GM12878 (cell line): ENCODE data around the gene TMEM19. TPM values are rescaled to one million over a fixed set of nuclear protein-coding genes. Genes with fewer than 3 reads are reported as not detected.

ENCODE experiments used
- BACH1 ChIP-seq: fragments of 450-650 bp; IDR thresholded peaks from 2 replicates; pipeline ENCODE4 v1.6.1; 2017; ENCODE audit warnings: mild to moderate bottlenecking, borderline replicate concordance
- BMI1 ChIP-seq: fragments of 450-650 bp; IDR thresholded peaks from 2 replicates; pipeline ENCODE4 v1.6.1; 2016; ENCODE audit warnings: mild to moderate bottlenecking, moderate library complexity, borderline replicate concordance
- CBX5 ChIP-seq: sonication (generic); IDR thresholded peaks from 2 replicates; pipeline ENCODE4 v1.6.1; 2016; ENCODE audit warnings: low read depth, moderate library complexity, mild to moderate bottlenecking, inconsistent platforms
- CHD4 ChIP-seq: fragments of 200-600 bp; sonication (generic); IDR thresholded peaks from 2 replicates; pipeline ENCODE4 v1.6.1; 2016; ENCODE audit warnings: mild to moderate bottlenecking
- CREM ChIP-seq: IDR thresholded peaks from 2 replicates; pipeline ENCODE4 v1.6.1; 2014; ENCODE audit warnings: antibody characterized with exemption, low read depth
- EGR1 ChIP-seq, 2 experiments: IDR thresholded peaks; 1 replicate in 1 of 2; 2 replicates in 1 of 2; pipeline ENCODE4 v1.6.1; 2011 to 2012; ENCODE audit warnings: low read depth in 2 of 2, low read length in 2 of 2, borderline replicate concordance in 1 of 2, mild to moderate bottlenecking in 1 of 2, moderate library complexity in 1 of 2
- ESRRA ChIP-seq: IDR thresholded peaks from 2 replicates; pipeline ENCODE4 v1.6.1; 2012; ENCODE audit warnings: mild to moderate bottlenecking, low read length, improper control_type of control experiment
- HCFC1 ChIP-seq: fragments of 150-350 bp; IDR thresholded peaks from 2 replicates; pipeline ENCODE4 v1.6.1; 2014; ENCODE audit warnings: low read length
- PML ChIP-seq: IDR thresholded peaks from 2 replicates; pipeline ENCODE4 v1.6.1; 2012; ENCODE audit warnings: low read length, inconsistent platforms
- POLR2AphosphoS5 ChIP-seq: IDR thresholded peaks from 2 replicates; pipeline ENCODE4 v1.6.1; 2011; ENCODE audit warnings: mild to moderate bottlenecking, low read length, inconsistent platforms
- RBBP5 ChIP-seq: fragments of 200-600 bp; sonication (generic); conservative IDR thresholded peaks from 2 replicates; pipeline ENCODE4 v1.6.1; 2016
- STAT3 ChIP-seq: IDR thresholded peaks from 2 replicates; pipeline ENCODE4 v1.6.1; 2011; ENCODE audit warnings: low read depth, low read length, improper control_type of control experiment
- SUZ12 ChIP-seq: fragments of 200-600 bp; sonication (generic); IDR thresholded peaks from one replicate; pipeline ENCODE4 v1.6.1; 2018; ENCODE audit warnings: antibody characterized with exemption, mild to moderate bottlenecking; ENCODE audit not compliant: unreplicated experiment
- TCF12 ChIP-seq: IDR thresholded peaks from 2 replicates; pipeline ENCODE4 v1.6.1; 2011; ENCODE audit warnings: low read depth, mild to moderate bottlenecking, low read length
- TCF3 ChIP-seq: IDR thresholded peaks from 2 replicates; pipeline ENCODE4 v1.6.1; 2012; ENCODE audit warnings: low read depth, mild to moderate bottlenecking, low read length, borderline replicate concordance; ENCODE audit not compliant: insufficient read depth
- YY1 ChIP-seq: IDR thresholded peaks from 2 replicates; pipeline ENCODE4 v1.6.1; 2011; ENCODE audit warnings: low read depth, mild to moderate bottlenecking, low read length
- ZNF384 ChIP-seq: IDR thresholded peaks from 2 replicates; pipeline ENCODE4 v1.6.1; 2012; ENCODE audit warnings: low read depth, mild to moderate bottlenecking, low read length, improper control_type of control experiment, borderline replicate concordance
- ZSCAN29 ChIP-seq: fragments of 450-650 bp; IDR thresholded peaks from 2 replicates; pipeline ENCODE4 v1.6.1; 2017; ENCODE audit warnings: mild to moderate bottlenecking, moderate library complexity
- polyA plus RNA-seq, 11 experiments: library from polyadenylated mRNA; depleted of rRNA in 4 of 11; unstranded in 6 of 11; stranded (reverse) in 5 of 11; fragments of >200 nt; fragmentation: Nextera tagmentation in 4 of 11; fragmentation: Illumina TruSeq in 1 of 11; extraction: Ambion mirVana in 4 of 11; extraction: Trizol in 1 of 11; gene quantifications; 1 replicate in 1 of 11; 2 replicates in 10 of 11; pipeline versions ENCODE4 v1.2.1 to v1.2.3, GENCODE V29; 2011 to 2016; ENCODE audit warnings: inconsistent platforms in 2 of 11, missing spikeins in 2 of 11, low read depth in 1 of 11
- total RNA-seq, 4 experiments: library from RNA; depleted of rRNA in 3 of 4; stranded (reverse); fragments of >200 nt in 3 of 4; fragmentation: Illumina TruSeq in 1 of 4; extraction: Trizol in 1 of 4; gene quantifications; 2 replicates each; pipeline versions ENCODE4 v1.2.1 to v1.2.3, GENCODE V29; 2013 to 2021
- TF ChIP-seq, protein P1 (sequence below): fragments of 450-650 bp; IDR thresholded peaks from 2 replicates; pipeline ENCODE4 v1.6.1; 2017; ENCODE audit warnings: mild to moderate bottlenecking, moderate library complexity
- TF ChIP-seq, protein P2 (sequence below): fragments of 450-650 bp; IDR thresholded peaks from 2 replicates; pipeline ENCODE4 v1.6.1; 2017; ENCODE audit warnings: mild to moderate bottlenecking
- TF ChIP-seq, protein P3 (sequence below): IDR thresholded peaks from 2 replicates; pipeline ENCODE4 v1.6.1; 2012; ENCODE audit warnings: low read depth, low read length, improper control_type of control experiment
- TF ChIP-seq, protein P4 (sequence below), 3 experiments: IDR thresholded peaks in 2 of 3; conservative IDR thresholded peaks in 1 of 3; 2 replicates each; pipeline ENCODE4 v1.5.1; 2011; ENCODE audit warnings: low read depth in 3 of 3, low read length in 3 of 3, mild to moderate bottlenecking in 3 of 3, control low read depth in 2 of 3, moderate library complexity in 2 of 3, inconsistent platforms in 1 of 3, mixed read lengths in 1 of 3; ENCODE audit not compliant: control insufficient read depth in 2 of 3, insufficient read depth in 1 of 3; ENCODE audit errors: extremely low read depth in 1 of 3

The TMEM19 gene
- total and polyA plus RNA-seq, 10 of the 15 experiments (the other 5 are each of a cell fraction or from before 2014, with no cell fraction given): 26.7 to 54.9 (median 39.3) TPM

DNA sequence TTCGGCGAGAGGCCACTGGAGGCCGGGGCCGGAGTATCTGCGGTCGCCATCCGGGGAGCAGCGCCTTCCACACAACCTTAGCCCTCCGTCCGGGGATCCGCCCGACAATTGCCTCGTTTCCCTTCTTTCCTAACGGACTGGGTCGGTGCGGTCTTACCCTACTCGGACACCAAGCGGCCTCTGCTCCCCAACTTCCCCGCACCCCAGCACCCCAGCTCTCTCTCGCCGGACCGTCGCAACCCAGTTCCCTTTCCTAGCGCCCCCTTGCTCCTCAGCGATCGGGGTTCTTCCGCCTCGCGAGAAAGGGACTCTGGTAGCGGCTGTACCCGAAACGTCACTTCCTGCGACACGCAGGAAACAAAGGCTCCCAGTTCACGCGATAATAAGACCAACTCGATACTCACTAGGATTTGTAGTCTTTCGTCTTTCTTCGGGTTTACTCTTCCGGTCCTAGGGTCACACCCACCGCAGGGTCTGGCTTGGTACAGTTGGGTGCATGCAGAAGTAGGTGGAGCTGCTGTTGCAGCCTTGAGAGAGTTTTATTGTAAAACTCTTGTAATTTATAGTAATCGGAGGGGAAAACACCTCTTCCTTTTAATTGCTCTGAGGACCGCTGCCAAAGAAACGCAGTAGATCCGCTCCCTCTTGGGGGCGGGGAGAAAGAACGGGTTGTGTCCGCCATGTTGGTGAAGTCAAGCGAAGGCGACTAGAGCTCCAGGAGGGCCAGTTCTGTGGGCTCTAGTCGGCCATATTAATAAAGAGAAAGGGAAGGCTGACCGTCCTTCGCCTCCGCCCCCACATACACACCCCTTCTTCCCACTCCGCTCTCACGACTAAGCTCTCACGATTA, 22.1 kb upstream of the TMEM19 start, which contains the start of the genes THAP2 and ZFC3H1 (continued):
- TF ChIP-seq, protein P1, sequence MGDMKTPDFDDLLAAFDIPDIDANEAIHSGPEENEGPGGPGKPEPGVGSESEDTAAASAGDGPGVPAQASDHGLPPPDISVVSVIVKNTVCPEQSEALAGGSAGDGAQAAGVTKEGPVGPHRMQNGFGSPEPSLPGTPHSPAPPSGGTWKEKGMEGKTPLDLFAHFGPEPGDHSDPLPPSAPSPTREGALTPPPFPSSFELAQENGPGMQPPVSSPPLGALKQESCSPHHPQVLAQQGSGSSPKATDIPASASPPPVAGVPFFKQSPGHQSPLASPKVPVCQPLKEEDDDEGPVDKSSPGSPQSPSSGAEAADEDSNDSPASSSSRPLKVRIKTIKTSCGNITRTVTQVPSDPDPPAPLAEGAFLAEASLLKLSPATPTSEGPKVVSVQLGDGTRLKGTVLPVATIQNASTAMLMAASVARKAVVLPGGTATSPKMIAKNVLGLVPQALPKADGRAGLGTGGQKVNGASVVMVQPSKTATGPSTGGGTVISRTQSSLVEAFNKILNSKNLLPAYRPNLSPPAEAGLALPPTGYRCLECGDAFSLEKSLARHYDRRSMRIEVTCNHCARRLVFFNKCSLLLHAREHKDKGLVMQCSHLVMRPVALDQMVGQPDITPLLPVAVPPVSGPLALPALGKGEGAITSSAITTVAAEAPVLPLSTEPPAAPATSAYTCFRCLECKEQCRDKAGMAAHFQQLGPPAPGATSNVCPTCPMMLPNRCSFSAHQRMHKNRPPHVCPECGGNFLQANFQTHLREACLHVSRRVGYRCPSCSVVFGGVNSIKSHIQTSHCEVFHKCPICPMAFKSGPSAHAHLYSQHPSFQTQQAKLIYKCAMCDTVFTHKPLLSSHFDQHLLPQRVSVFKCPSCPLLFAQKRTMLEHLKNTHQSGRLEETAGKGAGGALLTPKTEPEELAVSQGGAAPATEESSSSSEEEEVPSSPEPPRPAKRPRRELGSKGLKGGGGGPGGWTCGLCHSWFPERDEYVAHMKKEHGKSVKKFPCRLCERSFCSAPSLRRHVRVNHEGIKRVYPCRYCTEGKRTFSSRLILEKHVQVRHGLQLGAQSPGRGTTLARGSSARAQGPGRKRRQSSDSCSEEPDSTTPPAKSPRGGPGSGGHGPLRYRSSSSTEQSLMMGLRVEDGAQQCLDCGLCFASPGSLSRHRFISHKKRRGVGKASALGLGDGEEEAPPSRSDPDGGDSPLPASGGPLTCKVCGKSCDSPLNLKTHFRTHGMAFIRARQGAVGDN: no peak
- TF ChIP-seq PML (peak; percentile 85; the same call in 1 of the 2 replicates), HCFC1 (peak; percentile 69), CHD4 (no peak), EGR1 (IDR thresholded peaks at IDR 0.05; ENCODE audit: borderline replicate concordance in 1 of 2, low read depth in 2 of 2, low read length in 2 of 2) (peak in 1 of 2 experiments; percentile 92; a peak in 2 of 3 replicates), RBBP5 (no peak), TCF12 (peak; percentile 54; the same call in 1 of the 2 replicates), YY1 (peak; percentile 100), CBX5 (peak; percentile 54; the same call in 1 of the 2 replicates), ESRRA (no peak), ZNF384 (no peak), BACH1 (peak; percentile 72), BMI1 (peak; percentile 28; the same call in 1 of the 2 replicates), ZSCAN29 (no peak), CREM (peak; percentile 97), TCF3 (0 out of 2 replicates have a peak, but pooled peaks have one; percentile 39), STAT3 (no peak), POLR2AphosphoS5 (peak; percentile 94), SUZ12 (no peak)
- TF ChIP-seq, protein P2, sequence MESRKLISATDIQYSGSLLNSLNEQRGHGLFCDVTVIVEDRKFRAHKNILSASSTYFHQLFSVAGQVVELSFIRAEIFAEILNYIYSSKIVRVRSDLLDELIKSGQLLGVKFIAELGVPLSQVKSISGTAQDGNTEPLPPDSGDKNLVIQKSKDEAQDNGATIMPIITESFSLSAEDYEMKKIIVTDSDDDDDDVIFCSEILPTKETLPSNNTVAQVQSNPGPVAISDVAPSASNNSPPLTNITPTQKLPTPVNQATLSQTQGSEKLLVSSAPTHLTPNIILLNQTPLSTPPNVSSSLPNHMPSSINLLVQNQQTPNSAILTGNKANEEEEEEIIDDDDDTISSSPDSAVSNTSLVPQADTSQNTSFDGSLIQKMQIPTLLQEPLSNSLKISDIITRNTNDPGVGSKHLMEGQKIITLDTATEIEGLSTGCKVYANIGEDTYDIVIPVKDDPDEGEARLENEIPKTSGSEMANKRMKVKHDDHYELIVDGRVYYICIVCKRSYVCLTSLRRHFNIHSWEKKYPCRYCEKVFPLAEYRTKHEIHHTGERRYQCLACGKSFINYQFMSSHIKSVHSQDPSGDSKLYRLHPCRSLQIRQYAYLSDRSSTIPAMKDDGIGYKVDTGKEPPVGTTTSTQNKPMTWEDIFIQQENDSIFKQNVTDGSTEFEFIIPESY: no peak
- TF ChIP-seq, protein P3, sequence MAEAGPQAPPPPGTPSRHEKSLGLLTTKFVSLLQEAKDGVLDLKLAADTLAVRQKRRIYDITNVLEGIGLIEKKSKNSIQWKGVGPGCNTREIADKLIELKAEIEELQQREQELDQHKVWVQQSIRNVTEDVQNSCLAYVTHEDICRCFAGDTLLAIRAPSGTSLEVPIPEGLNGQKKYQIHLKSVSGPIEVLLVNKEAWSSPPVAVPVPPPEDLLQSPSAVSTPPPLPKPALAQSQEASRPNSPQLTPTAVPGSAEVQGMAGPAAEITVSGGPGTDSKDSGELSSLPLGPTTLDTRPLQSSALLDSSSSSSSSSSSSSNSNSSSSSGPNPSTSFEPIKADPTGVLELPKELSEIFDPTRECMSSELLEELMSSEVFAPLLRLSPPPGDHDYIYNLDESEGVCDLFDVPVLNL: no peak
- TF ChIP-seq, protein P4, sequence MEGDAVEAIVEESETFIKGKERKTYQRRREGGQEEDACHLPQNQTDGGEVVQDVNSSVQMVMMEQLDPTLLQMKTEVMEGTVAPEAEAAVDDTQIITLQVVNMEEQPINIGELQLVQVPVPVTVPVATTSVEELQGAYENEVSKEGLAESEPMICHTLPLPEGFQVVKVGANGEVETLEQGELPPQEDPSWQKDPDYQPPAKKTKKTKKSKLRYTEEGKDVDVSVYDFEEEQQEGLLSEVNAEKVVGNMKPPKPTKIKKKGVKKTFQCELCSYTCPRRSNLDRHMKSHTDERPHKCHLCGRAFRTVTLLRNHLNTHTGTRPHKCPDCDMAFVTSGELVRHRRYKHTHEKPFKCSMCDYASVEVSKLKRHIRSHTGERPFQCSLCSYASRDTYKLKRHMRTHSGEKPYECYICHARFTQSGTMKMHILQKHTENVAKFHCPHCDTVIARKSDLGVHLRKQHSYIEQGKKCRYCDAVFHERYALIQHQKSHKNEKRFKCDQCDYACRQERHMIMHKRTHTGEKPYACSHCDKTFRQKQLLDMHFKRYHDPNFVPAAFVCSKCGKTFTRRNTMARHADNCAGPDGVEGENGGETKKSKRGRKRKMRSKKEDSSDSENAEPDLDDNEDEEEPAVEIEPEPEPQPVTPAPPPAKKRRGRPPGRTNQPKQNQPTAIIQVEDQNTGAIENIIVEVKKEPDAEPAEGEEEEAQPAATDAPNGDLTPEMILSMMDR (IDR thresholded peaks at IDR 0.05 in 2 of 3, conservative IDR thresholded peaks at IDR 0.05 in 1 of 3; ENCODE audit: control insufficient read depth in 2 of 3, extremely low read depth in 1 of 3, insufficient read depth in 1 of 3, low read depth in 3 of 3, low read length in 3 of 3): peak; percentile 26 to 43 (median 30); a peak in 4 of 6 replicates
